MM.1S (cell line): ENCODE measurements around the gene CSRP2.

Experiments used
- DNase-seq: peaks from one replicate; pipeline ENCODE4 v3.0.0-alpha.2; 2015
- H2AFZ ChIP-seq: fragments of 300-600 bp; sonication (generic); 2 replicates; pipeline ENCODE4 v1.6.0; 2016; ENCODE audit warnings: antibody characterized with exemption, low read length
- H3F3A ChIP-seq: fragments of 300-600 bp; sonication (generic); 2 replicates; pipeline ENCODE4 v1.6.1; 2016; ENCODE audit warnings: mild to moderate bottlenecking, antibody characterized with exemption, low read length, moderate library complexity, mixed read lengths; ENCODE audit not compliant: insufficient read depth
- H3K27ac ChIP-seq: fragments of 300-600 bp; sonication (generic); 2 replicates; pipeline ENCODE4 v1.5.1; 2016; ENCODE audit warnings: mild to moderate bottlenecking, low read length
- H3K27me3 ChIP-seq: fragments of 300-600 bp; sonication (generic); replicated peaks from 2 replicates; pipeline ENCODE4 v1.6.0; 2016; ENCODE audit warnings: low read length; ENCODE audit not compliant: insufficient read depth
- H3K36me3 ChIP-seq: fragments of 300-600 bp; sonication (generic); replicated peaks from 2 replicates; pipeline ENCODE4 v1.6.1; 2016; ENCODE audit warnings: mild to moderate bottlenecking, low read length, mixed read lengths; ENCODE audit not compliant: insufficient read depth
- H3K4me1 ChIP-seq: fragments of 300-600 bp; sonication (generic); 2 replicates; pipeline ENCODE4 v1.6.1; 2016; ENCODE audit warnings: low read length, mixed read lengths
- H3K4me2 ChIP-seq: fragments of 300-600 bp; sonication (generic); 2 replicates; pipeline ENCODE4 v1.6.0; 2016; ENCODE audit warnings: low read depth, low read length
- H3K4me3 ChIP-seq: fragments of 300-600 bp; sonication (generic); 2 replicates; pipeline ENCODE4 v1.5.1; 2016; ENCODE audit warnings: low read length, mixed read lengths
- H3K79me2 ChIP-seq: fragments of 300-600 bp; sonication (generic); 2 replicates; pipeline ENCODE4 v1.6.1; 2016; ENCODE audit warnings: mixed run types, low read length, mixed read lengths
- H3K9ac ChIP-seq: fragments of 300-600 bp; sonication (generic); 2 replicates; pipeline ENCODE4 v1.6.1; 2016; ENCODE audit warnings: low read length, mixed read lengths
- H3K9me2 ChIP-seq: fragments of 300-600 bp; sonication (generic); replicated peaks from 2 replicates; pipeline ENCODE4 v1.6.1; 2016; ENCODE audit warnings: mild to moderate bottlenecking, low read length, mixed read lengths; ENCODE audit not compliant: insufficient read depth
- H3K9me3 ChIP-seq: fragments of 300-600 bp; sonication (generic); replicated peaks from 2 replicates; pipeline ENCODE4 v1.6.1; 2016; ENCODE audit warnings: mild to moderate bottlenecking, low read length, mixed read lengths; ENCODE audit not compliant: insufficient read depth
- H4K20me1 ChIP-seq: fragments of 300-600 bp; sonication (generic); 2 replicates; pipeline ENCODE4 v1.6.1; 2016; ENCODE audit warnings: mild to moderate bottlenecking, low read length, moderate library complexity, mixed read lengths; ENCODE audit not compliant: insufficient read depth
- CTCF ChIP-seq: fragments of 300-600 bp; sonication (generic); IDR thresholded peaks from 2 replicates; pipeline ENCODE4 v1.5.1; 2016; ENCODE audit warnings: antibody characterized with exemption, low read length, mixed read lengths
- EZH2 ChIP-seq: fragments of 300-600 bp; sonication (generic); optimal IDR thresholded peaks from 2 replicates; pipeline ENCODE3; 2017; ENCODE audit warnings: low read depth, mild to moderate bottlenecking, antibody characterized with exemption, low read length, mixed read lengths
- EZH2phosphoT487 ChIP-seq: fragments of 300-600 bp; sonication (generic); IDR thresholded peaks from 2 replicates; pipeline ENCODE4 v1.6.1; 2018; ENCODE audit warnings: antibody characterized with exemption, low read length

CSRP2 gene

GRCh38 chr12:76872415-76872814 lies 6.4 kb downstream of the CSRP2 start:
- no peaks in the 10 kb centered on the region for H3K27me3 ChIP-seq
- no peak overlapping the region for H3K27ac ChIP-seq
- H3K4me3 ChIP-seq, result no peak overlapping the region
- peaks cover 3% of the 10 kb centered on the region; the same call in 1 of the 2 replicates for H3F3A ChIP-seq
- TF ChIP-seq EZH2, result no peak
- no peak for TF ChIP-seq EZH2phosphoT487
- TF ChIP-seq CTCF, result no peak
- H3K4me1 ChIP-seq, result no peaks in the 10 kb centered on the region
- H3K9ac ChIP-seq, result no peak overlapping the region
- H4K20me1 ChIP-seq, result no peaks in the 10 kb centered on the region
- DNase-seq, result no peak
- no peaks in the 10 kb centered on the region for H3K9me3 ChIP-seq
- no peak overlapping the region for H2AFZ ChIP-seq
- no peak overlapping the region for H3K4me2 ChIP-seq
- H3K79me2 ChIP-seq, result no peaks in the 10 kb centered on the region
- no peaks in the 10 kb centered on the region for H3K9me2 ChIP-seq
- H3K36me3 ChIP-seq, result no peaks in the 10 kb centered on the region

GRCh38 chr12:76871742-76872141 lies 7.1 kb downstream of the CSRP2 start:
- H3K36me3 ChIP-seq, result no peaks in the 10 kb centered on the region
- H2AFZ ChIP-seq, result no peak overlapping the region
- TF ChIP-seq EZH2 (no peak), CTCF (no peak), EZH2phosphoT487 (no peak)
- no peak overlapping the region for H3K4me2 ChIP-seq
- no peak overlapping the region for H3K9ac ChIP-seq
- no peaks in the 10 kb centered on the region for H3K9me3 ChIP-seq
- no peaks in the 10 kb centered on the region for H4K20me1 ChIP-seq
- H3K27me3 ChIP-seq, result no peaks in the 10 kb centered on the region
- H3K4me3 ChIP-seq, result no peak overlapping the region
- H3K9me2 ChIP-seq, result no peaks in the 10 kb centered on the region
- H3K27ac ChIP-seq, result no peak overlapping the region
- no peaks in the 10 kb centered on the region for H3F3A ChIP-seq
- no peaks in the 10 kb centered on the region for H3K79me2 ChIP-seq
- no peaks in the 10 kb centered on the region for H3K4me1 ChIP-seq
- no peak for DNase-seq

GRCh38 chr12:76871082-76871481 lies 7.7 kb downstream of the CSRP2 start:
- DNase-seq, result no peak
- Histone ChIP-seq H3K27ac (no peak overlapping the region), H3K9me2 (no peaks in the 10 kb centered on the region), H3K9me3 (no peaks in the 10 kb centered on the region), H3K9ac (no peak overlapping the region), H2AFZ (no peak overlapping the region), H3K4me3 (no peak overlapping the region), H3K4me1 (no peaks in the 10 kb centered on the region), H3F3A (no peaks in the 10 kb centered on the region), H3K36me3 (no peaks in the 10 kb centered on the region), H3K4me2 (no peak overlapping the region), H3K27me3 (no peaks in the 10 kb centered on the region), H3K79me2 (no peaks in the 10 kb centered on the region), H4K20me1 (no peaks in the 10 kb centered on the region)
- no peak for TF ChIP-seq EZH2phosphoT487
- TF ChIP-seq EZH2, result no peak
- TF ChIP-seq CTCF, result no peak
